ENCODE results near the gene TCEAL7.
"Not testable (repeated sequence)": the region's sequence is repeated elsewhere in the genome, so short reads cannot be mapped to it uniquely, and the experiment has no call there.

Gene TCEAL7

GRCh38 chrX:103329991-103330390 is at the start of gene TCEAL7:
TCEAL7 (plus strand) TSS chrX:103330239; CDS start chrX:103331404, 1,165 bp downstream.
- DNase-seq (ENCODE audit: extremely low spot score): no peak
- CTCF ChIA-PET: interaction anchor here (0.7 kb wide), 2 partner anchors 13 to 501 kb away, joined by 3 read pairs; no protein-coding TSS in a partner anchor
- POLR2A ChIA-PET: interaction anchor here (1.6 to 1.7 kb wide), 2 partner anchors 26 to 75 kb away, joined by 6 to 7 read pairs; partner anchors contain the start of genes TCEAL8 and TCEAL9
- no peak for TF ChIP-seq FOXM1 (IDR thresholded peaks at IDR 0.05; ENCODE audit: borderline replicate concordance)
- no peak for TF ChIP-seq ARNT (IDR thresholded peaks at IDR 0.05)
- TF ChIP-seq SUZ12 (IDR thresholded peaks at IDR 0.05): no peak
- TF ChIP-seq SP1 (IDR thresholded peaks at IDR 0.05): no peak
- no peak for TF ChIP-seq FOXA1 (IDR thresholded peaks at IDR 0.05)
- no peak for TF ChIP-seq FOXK2 (IDR thresholded peaks at IDR 0.05)
- no peak for TF ChIP-seq CTBP1 (IDR thresholded peaks at IDR 0.05; ENCODE audit: borderline replicate concordance)
- no peak for TF ChIP-seq BHLHE40 (IDR thresholded peaks at IDR 0.05; ENCODE audit: borderline replicate concordance)
- TF ChIP-seq HDGF (IDR thresholded peaks at IDR 0.05; ENCODE audit: borderline replicate concordance): no peak
- TF ChIP-seq ZNF384 (IDR thresholded peaks at IDR 0.05): no peak
- TF ChIP-seq ELF4 (IDR thresholded peaks at IDR 0.05): no peak
- TF ChIP-seq TARDBP (IDR thresholded peaks at IDR 0.05): no peak
- no peak for TF ChIP-seq PKNOX1 (IDR thresholded peaks at IDR 0.05)
- TF ChIP-seq L3MBTL2 (conservative IDR thresholded peaks at IDR 0.05): no peak
- no peak for TF ChIP-seq NFRKB (IDR thresholded peaks at IDR 0.05)
- TF ChIP-seq LEF1 (IDR thresholded peaks at IDR 0.05; ENCODE audit: borderline replicate concordance): no peak

GRCh38 chrX:103293118-103293517 is 36.9 kb upstream of the TCEAL7 start:
- DNase-seq (ENCODE audit: extremely low spot score): no peak
- no peak for TF ChIP-seq HDGF (IDR thresholded peaks at IDR 0.05; ENCODE audit: borderline replicate concordance)
- TF ChIP-seq FOXK2 (IDR thresholded peaks at IDR 0.05): no peak
- no peak for TF ChIP-seq L3MBTL2 (conservative IDR thresholded peaks at IDR 0.05)
- no peak for TF ChIP-seq PKNOX1 (IDR thresholded peaks at IDR 0.05)
- no peak for TF ChIP-seq ELF4 (IDR thresholded peaks at IDR 0.05)
- TF ChIP-seq CTBP1 (IDR thresholded peaks at IDR 0.05; ENCODE audit: borderline replicate concordance): no peak
- TF ChIP-seq NFRKB (IDR thresholded peaks at IDR 0.05): no peak
- no peak for TF ChIP-seq LEF1 (IDR thresholded peaks at IDR 0.05; ENCODE audit: borderline replicate concordance)
- no peak for TF ChIP-seq TARDBP (IDR thresholded peaks at IDR 0.05)
- no peak for TF ChIP-seq BHLHE40 (IDR thresholded peaks at IDR 0.05; ENCODE audit: borderline replicate concordance)
- TF ChIP-seq ARNT (IDR thresholded peaks at IDR 0.05): no peak
- TF ChIP-seq SP1 (IDR thresholded peaks at IDR 0.05): no peak
- no peak for TF ChIP-seq SUZ12 (IDR thresholded peaks at IDR 0.05)
- TF ChIP-seq FOXA1 (IDR thresholded peaks at IDR 0.05): no peak
- ChIA-PET POLR2A (no interaction called here), CTCF (no interaction called here)

GRCh38 chrX:103304705-103305104 is 25.3 kb upstream of the TCEAL7 start:
- POLR2A ChIA-PET: no interaction called here

GRCh38 chrX:103305666-103306065 is 24.4 kb upstream of the TCEAL7 start:
- DNase-seq (ENCODE audit: extremely low spot score); POLR2A ChIA-PET; CTCF ChIA-PET: not testable (repeated sequence)

More at GRCh38 chrX:103304705-103305104, 25.3 kb upstream of the TCEAL7 start:
- CTCF ChIA-PET: no interaction called here
- no peak for DNase-seq (ENCODE audit: extremely low spot score)
- TF ChIP-seq PKNOX1 (IDR thresholded peaks at IDR 0.05) (no peak), NFRKB (IDR thresholded peaks at IDR 0.05) (no peak), SUZ12 (IDR thresholded peaks at IDR 0.05) (no peak), HDGF (IDR thresholded peaks at IDR 0.05; ENCODE audit: borderline replicate concordance) (no peak), BHLHE40 (IDR thresholded peaks at IDR 0.05; ENCODE audit: borderline replicate concordance) (no peak), CTBP1 (IDR thresholded peaks at IDR 0.05; ENCODE audit: borderline replicate concordance) (no peak), FOXM1 (IDR thresholded peaks at IDR 0.05; ENCODE audit: borderline replicate concordance) (no peak), ELF4 (IDR thresholded peaks at IDR 0.05) (no peak), ARNT (IDR thresholded peaks at IDR 0.05) (no peak), SP1 (IDR thresholded peaks at IDR 0.05) (no peak), FOXK2 (IDR thresholded peaks at IDR 0.05) (no peak), TARDBP (IDR thresholded peaks at IDR 0.05) (no peak), L3MBTL2 (conservative IDR thresholded peaks at IDR 0.05) (no peak), FOXA1 (IDR thresholded peaks at IDR 0.05) (no peak), LEF1 (IDR thresholded peaks at IDR 0.05; ENCODE audit: borderline replicate concordance) (no peak), ZNF384 (IDR thresholded peaks at IDR 0.05) (no peak)

- CTCF ChIA-PET: no interaction called here
- no peak for TF ChIP-seq LEF1 (IDR thresholded peaks at IDR 0.05; ENCODE audit: borderline replicate concordance)
- TF ChIP-seq FOXA1 (IDR thresholded peaks at IDR 0.05): no peak
- TF ChIP-seq SP1 (IDR thresholded peaks at IDR 0.05): no peak
- POLR2A ChIA-PET: interaction anchor here (2.1 kb wide), 1 partner anchor 46 kb away, joined by 7 read pairs; the partner anchor contains the start of gene TCEAL9
- DNase-seq (ENCODE audit: extremely low spot score): no peak
Observed at GRCh38 chrX:103309860-103310554, 20.0 kb upstream of the TCEAL7 start.
